ENCODE data around the gene SHKBP1. TPM values are rescaled to one million over a fixed set of nuclear protein-coding genes. Genes with fewer than 3 reads are reported as not detected.

The SHKBP1 gene
- polyA plus RNA-seq, 1 experiment: 42.5 TPM

DNA sequence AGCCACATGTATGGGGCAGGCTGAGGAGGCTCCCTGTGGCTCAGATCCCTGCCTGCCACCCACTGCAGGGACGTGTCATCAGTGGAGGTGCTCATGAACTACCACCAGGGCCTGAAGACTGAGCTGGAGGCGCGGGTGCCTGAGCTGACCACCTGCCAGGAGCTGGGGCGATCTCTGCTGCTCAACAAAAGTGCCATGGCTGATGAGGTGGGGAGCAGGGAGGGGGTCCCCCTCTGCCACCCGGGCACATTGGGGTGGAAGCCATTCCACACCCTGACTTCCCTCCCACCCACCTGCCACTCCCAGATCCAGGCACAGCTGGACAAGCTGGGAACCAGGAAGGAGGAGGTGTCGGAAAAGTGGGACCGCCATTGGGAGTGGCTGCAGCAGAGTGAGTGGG, 11.3 kb upstream of the SHKBP1 start:
- ChIA-PET POLR2A (interaction anchor here (0.6 kb wide), 1 partner anchor 23 kb away, joined by 3 read pairs; no protein-coding TSS in a partner anchor), CTCF (no interaction called here)
- TF ChIP-seq, protein P1, sequence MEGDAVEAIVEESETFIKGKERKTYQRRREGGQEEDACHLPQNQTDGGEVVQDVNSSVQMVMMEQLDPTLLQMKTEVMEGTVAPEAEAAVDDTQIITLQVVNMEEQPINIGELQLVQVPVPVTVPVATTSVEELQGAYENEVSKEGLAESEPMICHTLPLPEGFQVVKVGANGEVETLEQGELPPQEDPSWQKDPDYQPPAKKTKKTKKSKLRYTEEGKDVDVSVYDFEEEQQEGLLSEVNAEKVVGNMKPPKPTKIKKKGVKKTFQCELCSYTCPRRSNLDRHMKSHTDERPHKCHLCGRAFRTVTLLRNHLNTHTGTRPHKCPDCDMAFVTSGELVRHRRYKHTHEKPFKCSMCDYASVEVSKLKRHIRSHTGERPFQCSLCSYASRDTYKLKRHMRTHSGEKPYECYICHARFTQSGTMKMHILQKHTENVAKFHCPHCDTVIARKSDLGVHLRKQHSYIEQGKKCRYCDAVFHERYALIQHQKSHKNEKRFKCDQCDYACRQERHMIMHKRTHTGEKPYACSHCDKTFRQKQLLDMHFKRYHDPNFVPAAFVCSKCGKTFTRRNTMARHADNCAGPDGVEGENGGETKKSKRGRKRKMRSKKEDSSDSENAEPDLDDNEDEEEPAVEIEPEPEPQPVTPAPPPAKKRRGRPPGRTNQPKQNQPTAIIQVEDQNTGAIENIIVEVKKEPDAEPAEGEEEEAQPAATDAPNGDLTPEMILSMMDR (IDR thresholded peaks at IDR 0.05; ENCODE audit: low read depth, low read length): no peak
- no peak for DNase-seq (ENCODE audit: low read depth, low spot score)
- Histone ChIP-seq H3K27me3 (ENCODE audit: control insufficient read depth, insufficient read depth, low read length) (peaks cover 26% of the 10 kb centered on the region), H3K4me3 (ENCODE audit: low read depth, low read length) (no peak overlapping the region), H3K27ac (ENCODE audit: low read depth, low read length) (no peak overlapping the region), H3K9me3 (ENCODE audit: control insufficient read depth, insufficient read depth, low read length) (peaks cover 3% of the 10 kb centered on the region; the same call in 1 of the 2 replicates)

- H3K27ac ChIP-seq (ENCODE audit: low read depth, low read length): no peak overlapping the region
- TF ChIP-seq, protein P1 (IDR thresholded peaks at IDR 0.05; ENCODE audit: low read depth, low read length): no peak
- no peak for DNase-seq (ENCODE audit: low read depth, low spot score)
- ChIA-PET POLR2A (interaction anchor here (0.6 kb wide), 1 partner anchor 23 kb away, joined by 3 read pairs; no protein-coding TSS in a partner anchor), CTCF (interaction anchor here (1.7 kb wide), 1 partner anchor 102 kb away, joined by 5 read pairs; no protein-coding TSS in a partner anchor)
- peaks cover 3% of the 10 kb centered on the region; the same call in 1 of the 2 replicates for H3K9me3 ChIP-seq (ENCODE audit: control insufficient read depth, insufficient read depth, low read length)
- no peak overlapping the region for H3K4me3 ChIP-seq (ENCODE audit: low read depth, low read length)
- H3K27me3 ChIP-seq (ENCODE audit: control insufficient read depth, insufficient read depth, low read length): peaks cover 26% of the 10 kb centered on the region
Observed at GRCh38 chr19:40565910-40566495, 10.7 kb upstream of the SHKBP1 start.

DNA sequence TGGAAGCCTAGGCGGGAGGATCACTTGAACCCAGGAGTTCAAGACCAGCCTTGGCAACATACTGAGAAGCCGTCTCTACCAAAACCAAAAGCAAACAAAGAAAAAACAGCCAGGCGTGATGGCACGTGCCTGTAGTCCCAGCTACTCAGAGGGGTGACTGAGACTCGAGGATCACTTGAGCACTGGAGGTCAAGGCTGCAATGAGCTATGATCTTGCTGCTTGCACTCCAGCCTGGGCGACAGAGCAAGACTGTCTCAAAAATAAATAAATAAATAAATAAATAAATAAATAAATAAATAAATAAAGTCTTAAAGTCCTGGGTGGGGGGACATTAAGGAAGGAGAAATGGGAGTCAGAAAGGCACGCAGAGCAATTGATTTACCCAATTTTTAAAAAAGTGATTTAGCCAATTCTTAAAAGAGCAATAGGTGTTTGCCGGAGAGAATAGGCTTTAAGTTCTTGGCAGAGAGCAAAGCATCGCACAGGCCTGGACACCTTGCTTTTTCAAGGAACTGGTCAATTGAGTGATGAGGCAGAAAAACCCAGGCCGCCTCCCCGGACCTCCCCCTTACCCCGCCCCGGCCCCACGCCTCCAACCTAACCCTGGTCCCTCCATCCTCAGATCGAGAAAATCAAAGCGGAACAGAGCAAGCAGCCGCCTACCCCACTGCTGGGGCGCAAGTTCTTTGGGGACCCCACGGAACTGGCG, 9.5 kb upstream of the SHKBP1 start:
- POLR2A ChIA-PET: no interaction called here
- TF ChIP-seq, protein P1 (IDR thresholded peaks at IDR 0.05; ENCODE audit: low read depth, low read length): no peak
- Histone ChIP-seq H3K9me3 (ENCODE audit: control insufficient read depth, insufficient read depth, low read length) (peaks cover 3% of the 10 kb centered on the region; the same call in 1 of the 2 replicates), H3K27ac (ENCODE audit: low read depth, low read length) (no peak overlapping the region), H3K4me3 (ENCODE audit: low read depth, low read length) (peak overlapping the region; percentile 51), H3K27me3 (ENCODE audit: control insufficient read depth, insufficient read depth, low read length) (peaks cover 19% of the 10 kb centered on the region)
- CTCF ChIA-PET: interaction anchor here (1.1 to 1.7 kb wide), 3 partner anchors 26 to 103 kb away, joined by 3 to 5 read pairs (median 3); no protein-coding TSS in a partner anchor
- no peak for DNase-seq (ENCODE audit: low read depth, low spot score)

DNA sequence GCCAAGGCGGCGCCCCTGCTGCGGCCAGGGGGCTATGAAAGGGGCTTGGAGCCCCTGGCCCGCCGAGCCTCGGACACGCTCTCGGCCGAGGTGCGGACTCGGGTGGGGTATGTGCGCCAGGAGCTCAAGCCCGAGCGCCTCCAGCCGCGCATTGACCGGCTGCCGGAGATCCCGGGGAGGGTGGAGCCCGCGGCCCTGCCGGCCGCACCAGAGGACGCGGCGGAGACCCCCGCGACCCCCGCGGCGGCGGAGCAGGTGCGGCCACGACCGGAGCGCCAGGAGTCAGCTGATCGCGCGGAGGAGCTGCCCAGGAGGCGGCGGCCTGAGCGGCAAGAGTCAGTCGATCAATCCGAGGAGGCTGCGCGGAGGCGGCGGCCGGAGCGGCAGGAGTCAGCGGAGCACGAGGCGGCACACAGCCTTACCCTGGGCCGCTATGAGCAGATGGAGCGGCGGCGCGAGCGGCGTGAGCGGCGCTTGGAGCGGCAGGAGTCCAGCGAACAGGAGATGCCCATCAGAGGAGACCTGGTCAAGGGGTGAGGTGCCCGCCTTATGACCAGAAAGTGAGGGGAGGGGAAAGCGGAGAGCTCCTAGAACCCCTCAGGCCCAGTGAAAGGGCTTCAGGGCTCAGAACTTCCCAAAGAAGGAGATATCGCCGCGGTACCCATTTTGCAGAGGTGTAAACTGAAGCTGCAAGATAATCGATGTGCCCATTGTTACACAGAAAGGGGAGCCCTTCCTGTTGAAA, 8.8 kb upstream of the SHKBP1 start:
- Histone ChIP-seq H3K27ac (ENCODE audit: low read depth, low read length) (no peak overlapping the region), H3K27me3 (ENCODE audit: control insufficient read depth, insufficient read depth, low read length) (peaks cover 18% of the 10 kb centered on the region), H3K9me3 (ENCODE audit: control insufficient read depth, insufficient read depth, low read length) (peaks cover 3% of the 10 kb centered on the region; the same call in 1 of the 2 replicates), H3K4me3 (ENCODE audit: low read depth, low read length) (peak overlapping the region; percentile 51)
- ChIA-PET POLR2A (no interaction called here), CTCF (interaction anchor here (1.0 to 1.7 kb wide), 5 partner anchors 27 to 104 kb away, joined by 3 to 5 read pairs (median 3); no protein-coding TSS in a partner anchor)
- TF ChIP-seq, protein P1 (IDR thresholded peaks at IDR 0.05; ENCODE audit: low read depth, low read length): no peak
- no peak for DNase-seq (ENCODE audit: low read depth, low spot score)

All from AG04450 (cell line).